ENCODE measurements around the gene ZNF365. TPM values are rescaled to one million over a fixed set of nuclear protein-coding genes. Genes with fewer than 3 reads are reported as not detected.

The ZNF365 gene
- total RNA-seq, 3 donors from 2014 or later = 0.16 to 1.8 (median 0.66) TPM

GRCh38 chr10:62341419-62341818, 32.8 kb upstream of the ZNF365 start:
- TF ChIP-seq POLR2A (IDR thresholded peaks at IDR 0.05) (no peak), CTCF (IDR thresholded peaks at IDR 0.05) (no peak), POLR2AphosphoS5 (IDR thresholded peaks at IDR 0.05) (no peak)
- Histone ChIP-seq H3K4me3 (no peak overlapping the region), H3K27me3 (no peaks in the 10 kb centered on the region), H3K27ac (no peak overlapping the region), H3K36me3 (no peaks in the 10 kb centered on the region), H3K9me3 (peaks cover 6 to 41% of the 10 kb centered on the region in 2 donors), H3K4me1 (no peaks in the 10 kb centered on the region)
- DNase-seq (ENCODE audit: low spot score in 2 of 2) = no peak
- intact Hi-C loops (cut with DNase I; ENCODE audit: low total_unique reads) = no loop called here

- Histone ChIP-seq H3K27me3 (no peaks in the 10 kb centered on the region), H3K36me3 (no peaks in the 10 kb centered on the region), H3K4me3 (no peak overlapping the region), H3K27ac (no peak overlapping the region), H3K9me3 (peaks cover 16 to 56% of the 10 kb centered on the region in 2 donors), H3K4me1 (no peaks in the 10 kb centered on the region)
- TF ChIP-seq CTCF (IDR thresholded peaks at IDR 0.05) = no peak
- TF ChIP-seq POLR2A (IDR thresholded peaks at IDR 0.05) = no peak
- TF ChIP-seq POLR2AphosphoS5 (IDR thresholded peaks at IDR 0.05) = no peak
- intact Hi-C loops (cut with DNase I; ENCODE audit: low total_unique reads) = no loop called here
- no peak for DNase-seq (ENCODE audit: low spot score in 2 of 2)
Measured at GRCh38 chr10:62343000-62343399, 31.2 kb upstream of the ZNF365 start.

- Histone ChIP-seq H3K27me3 (no peaks in the 10 kb centered on the region), H3K9me3 (peaks cover 27 to 48% of the 10 kb centered on the region in 2 donors), H3K4me1 (no peaks in the 10 kb centered on the region), H3K4me3 (no peak overlapping the region), H3K27ac (no peak overlapping the region), H3K36me3 (no peaks in the 10 kb centered on the region)
- intact Hi-C loops (cut with DNase I; ENCODE audit: low total_unique reads) = no loop called here
- TF ChIP-seq POLR2A (IDR thresholded peaks at IDR 0.05) = no peak
- TF ChIP-seq CTCF (IDR thresholded peaks at IDR 0.05) = no peak
- TF ChIP-seq POLR2AphosphoS5 (IDR thresholded peaks at IDR 0.05) = no peak
- DNase-seq (ENCODE audit: low spot score in 2 of 2) = no peak
Measured at GRCh38 chr10:62348029-62348428, 26.1 kb upstream of the ZNF365 start.

GRCh38 chr10:62352356-62352970, 21.7 kb upstream of the ZNF365 start:
- H3K27ac ChIP-seq = no peak overlapping the region
- H3K27me3 ChIP-seq = no peaks in the 10 kb centered on the region
- peaks cover 14 to 29% of the 10 kb centered on the region in 2 donors for H3K9me3 ChIP-seq
- no peak overlapping the region for H3K4me3 ChIP-seq
- H3K4me1 ChIP-seq = no peaks in the 10 kb centered on the region
- no peak for TF ChIP-seq POLR2A (IDR thresholded peaks at IDR 0.05)
- no peak for TF ChIP-seq POLR2AphosphoS5 (IDR thresholded peaks at IDR 0.05)
- TF ChIP-seq CTCF (IDR thresholded peaks at IDR 0.05) = no peak
- no peak for DNase-seq (ENCODE audit: low spot score in 2 of 2)
- no peaks in the 10 kb centered on the region for H3K36me3 ChIP-seq
- intact Hi-C loops (cut with DNase I; ENCODE audit: low total_unique reads) = no loop called here

GRCh38 chr10:62354916-62355315, 19.3 kb upstream of the ZNF365 start:
- Histone ChIP-seq H3K9me3 (peaks cover 8 to 17% of the 10 kb centered on the region in 2 donors), H3K36me3 (no peaks in the 10 kb centered on the region), H3K27ac (no peak overlapping the region), H3K4me1 (no peaks in the 10 kb centered on the region), H3K27me3 (no peaks in the 10 kb centered on the region), H3K4me3 (no peak overlapping the region)
- no peak for DNase-seq (ENCODE audit: low spot score in 2 of 2)
- TF ChIP-seq CTCF (IDR thresholded peaks at IDR 0.05) (no peak), POLR2AphosphoS5 (IDR thresholded peaks at IDR 0.05) (no peak), POLR2A (IDR thresholded peaks at IDR 0.05) (no peak)
- intact Hi-C loops (cut with DNase I; ENCODE audit: low total_unique reads) = no loop called here

All from breast epithelium (tissue), 4 donors.